WTC11 (cell line): Measurements from ENCODE around the gene KDM5A. TPM values are rescaled to one million over a fixed set of nuclear protein-coding genes. Genes with fewer than 3 reads are reported as not detected.

ENCODE experiments used
- ATAC-seq: fragments of 200-7000 bp; cut with Tn5 transposase; 2 replicates; pipeline ENCODE4 v1.10.0; 2021; ENCODE audit warnings: mild to moderate bottlenecking, moderate library complexity
- CTCF ChIA-PET: fragments of 300-600 bp; sonication (Branson Sonifier 250); formaldehyde crosslinking; loops from one replicate; lab custom pipeline; 2021; ENCODE audit warnings: antibody characterized with exemption; lab: Charles Lee
- POLR2A ChIA-PET: fragments of 350-600 bp; sonication (Branson Sonifier 250); formaldehyde crosslinking; loops from one replicate; lab custom pipeline; 2021; ENCODE audit warnings: antibody characterized with exemption; lab: Charles Lee
- DNase-seq: peaks from one replicate; pipeline ENCODE4 v3.0.0; 2021; ENCODE audit warnings: low spot score
- H3K27ac Mint-ChIP-seq: 2 replicates; pipeline ENCODE4 v1.8.0; 2021; ENCODE audit warnings: mixed read lengths
- H3K27me3 Mint-ChIP-seq: 2 replicates; pipeline ENCODE4 v1.8.0; 2021; ENCODE audit warnings: low read depth, mild to moderate bottlenecking, moderate library complexity, mixed read lengths
- H3K36me3 Mint-ChIP-seq: 2 replicates; pipeline ENCODE4 v1.8.0; 2021; ENCODE audit warnings: mixed read lengths
- H3K4me1 Mint-ChIP-seq: 2 replicates; pipeline ENCODE4 v1.8.0; 2022; ENCODE audit warnings: mixed read lengths
- H3K4me3 Mint-ChIP-seq: 2 replicates; pipeline ENCODE4 v1.8.0; 2021; ENCODE audit warnings: mild to moderate bottlenecking, moderate library complexity, mixed read lengths
- H3K9me3 Mint-ChIP-seq: 2 replicates; pipeline ENCODE4 v1.8.0; 2021; ENCODE audit warnings: mixed read lengths
- ARID4B ChIP-seq: sonication (generic); formaldehyde crosslinking; IDR thresholded peaks from 2 replicates; pipeline ENCODE4 v1.8.0; 2023; ENCODE audit warnings: missing genetic modification reagents, mild to moderate bottlenecking, borderline replicate concordance
- ATF3 ChIP-seq: sonication (generic); formaldehyde crosslinking; conservative IDR thresholded peaks from 2 replicates; pipeline ENCODE4 v1.8.1; 2022; ENCODE audit warnings: mild to moderate bottlenecking, missing genetic modification reagents
- CBFB ChIP-seq: sonication (generic); formaldehyde crosslinking; IDR thresholded peaks from 2 replicates; pipeline ENCODE4 v1.8.1; 2022; ENCODE audit warnings: mild to moderate bottlenecking, low read depth, missing genetic modification reagents
- CREM ChIP-seq: sonication (generic); formaldehyde crosslinking; IDR thresholded peaks from 2 replicates; pipeline ENCODE4 v1.8.1; 2022; ENCODE audit warnings: mild to moderate bottlenecking, missing genetic modification reagents, moderate library complexity
- ESRRA ChIP-seq: sonication (generic); formaldehyde crosslinking; IDR thresholded peaks from 2 replicates; pipeline ENCODE4 v1.8.1; 2022; ENCODE audit warnings: mild to moderate bottlenecking, missing genetic modification reagents, borderline replicate concordance
- GABPB1 ChIP-seq: sonication (generic); formaldehyde crosslinking; IDR thresholded peaks from 2 replicates; pipeline ENCODE4 v1.8.1; 2023; ENCODE audit warnings: mild to moderate bottlenecking, missing genetic modification reagents
- JUN ChIP-seq: sonication (generic); formaldehyde crosslinking; IDR thresholded peaks from 2 replicates; pipeline ENCODE4 v1.8.0; 2023; ENCODE audit warnings: mild to moderate bottlenecking, missing genetic modification reagents
- MLX ChIP-seq: sonication (generic); formaldehyde crosslinking; IDR thresholded peaks from 2 replicates; pipeline ENCODE4 v1.8.1; 2023; ENCODE audit warnings: mild to moderate bottlenecking, missing genetic modification reagents, moderate library complexity
- NFATC4 ChIP-seq: fragments of 250-450 bp; sonication (Bioruptor Pico); IDR thresholded peaks from 2 replicates; pipeline ENCODE4 v1.9.0; 2021; ENCODE audit warnings: mild to moderate bottlenecking
- NR1H2 ChIP-seq: sonication (generic); formaldehyde crosslinking; IDR thresholded peaks from 2 replicates; pipeline ENCODE4 v1.9.0; 2021; ENCODE audit warnings: mild to moderate bottlenecking, moderate library complexity, missing genetic modification reagents
- NR3C1 ChIP-seq: sonication (generic); formaldehyde crosslinking; conservative IDR thresholded peaks from 2 replicates; pipeline ENCODE4 v1.8.1; 2023; ENCODE audit warnings: low read depth, mild to moderate bottlenecking, missing genetic modification reagents
- USF2 ChIP-seq: sonication (generic); formaldehyde crosslinking; IDR thresholded peaks from 2 replicates; pipeline ENCODE4 v1.8.1; 2023; ENCODE audit warnings: mild to moderate bottlenecking, missing genetic modification reagents, moderate library complexity
- ZNF219 ChIP-seq: sonication (generic); formaldehyde crosslinking; IDR thresholded peaks from 2 replicates; pipeline ENCODE4 v1.8.0; 2023; ENCODE audit warnings: missing genetic modification reagents, mild to moderate bottlenecking, borderline replicate concordance
- ZNF416 ChIP-seq: fragments of 250-450 bp; sonication (Bioruptor Pico); IDR thresholded peaks from 2 replicates; pipeline ENCODE4 v1.9.0; 2021; ENCODE audit warnings: mild to moderate bottlenecking, inconsistent platforms
- ZNF423 ChIP-seq: fragments of 250-450 bp; sonication (Bioruptor Pico); IDR thresholded peaks from 2 replicates; pipeline ENCODE4 v2.1.2; 2022; ENCODE audit warnings: mild to moderate bottlenecking, moderate library complexity
- ZNF671 ChIP-seq: fragments of 250-450 bp; sonication (Bioruptor Pico); IDR thresholded peaks from 2 replicates; pipeline ENCODE4 v1.8.0; 2021; ENCODE audit warnings: mild to moderate bottlenecking
- total RNA-seq: library from RNA; stranded (reverse); gene quantifications from 3 replicates; pipeline ENCODE4 v1.2.3, GENCODE V29; 2021
- TF ChIP-seq, protein P1 (sequence below): fragments of 250-450 bp; sonication (Bioruptor Pico); IDR thresholded peaks from 2 replicates; pipeline ENCODE4 v2.1.2; 2022; ENCODE audit warnings: mild to moderate bottlenecking, moderate library complexity
- TF ChIP-seq, protein P2 (sequence below): sonication (generic); formaldehyde crosslinking; IDR thresholded peaks from 2 replicates; pipeline ENCODE4 v1.8.0; 2022; ENCODE audit warnings: missing genetic modification reagents
- TF ChIP-seq, protein P3 (sequence below): sonication (generic); formaldehyde crosslinking; IDR thresholded peaks from 2 replicates; pipeline ENCODE4 v1.8.1; 2022; ENCODE audit warnings: low read depth, missing genetic modification reagents, borderline replicate concordance

Gene KDM5A
- total RNA-seq, 1 experiment from 2014 or later = 57.6 TPM

DNA sequence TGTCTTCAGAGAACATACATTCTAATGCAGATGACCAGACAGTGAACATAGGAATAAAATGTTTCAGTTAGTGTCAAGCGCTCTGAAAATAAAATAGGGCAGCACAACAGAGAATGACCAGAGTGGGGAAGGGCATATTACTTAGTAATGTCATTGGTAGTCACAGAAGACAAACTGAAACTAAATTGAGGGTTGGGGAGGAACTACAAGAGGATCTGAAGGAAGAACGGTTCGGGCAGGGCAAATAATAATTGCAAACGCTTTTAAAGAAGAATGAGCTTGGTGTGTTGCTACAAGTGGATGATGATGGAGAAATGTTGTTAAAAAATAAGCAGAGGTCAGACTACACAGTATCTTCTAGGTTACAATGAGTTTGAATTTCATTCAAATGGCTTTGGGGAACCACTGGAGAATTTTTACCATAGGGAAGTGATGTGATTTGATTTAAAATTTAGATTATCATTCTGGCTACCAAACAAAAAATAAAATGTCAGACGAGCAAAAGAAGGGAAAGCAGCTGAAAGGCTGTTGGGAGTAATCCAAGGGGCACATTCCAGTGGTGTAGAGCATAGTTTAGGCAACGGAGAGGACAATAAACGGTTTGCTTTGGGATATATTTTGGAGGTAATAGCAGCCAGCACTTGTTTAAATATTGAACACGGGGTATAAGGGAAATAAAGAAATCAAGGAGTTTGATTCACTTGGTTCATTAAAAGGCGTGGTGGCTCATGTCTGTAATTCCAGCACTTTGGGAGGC is 70.2 kb downstream of the KDM5A start:
- POLR2A ChIA-PET = no interaction called here

DNA sequence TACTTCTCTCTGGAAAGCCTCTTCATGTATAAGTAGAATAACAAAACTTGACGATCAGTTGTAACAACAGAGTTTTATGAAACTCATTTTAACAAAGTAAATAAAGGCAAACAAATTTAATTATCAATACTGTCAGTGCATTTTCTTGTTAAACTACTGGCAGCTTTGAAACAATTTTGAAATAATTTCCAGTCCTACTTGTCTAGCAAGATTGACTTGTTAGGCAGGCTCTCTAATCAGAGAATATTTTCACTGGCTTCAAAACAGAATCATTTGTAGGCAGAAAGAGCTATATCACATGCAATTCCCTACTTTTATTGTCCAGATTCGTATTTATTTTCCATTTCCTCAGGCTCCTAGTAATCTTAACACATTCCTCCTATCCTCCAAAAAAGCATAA is 80.6 kb downstream of the KDM5A start:
- Mint-ChIP-seq H3K27ac (no peak overlapping the region), H3K9me3 (no peaks in the 10 kb centered on the region), H3K27me3 (no peaks in the 10 kb centered on the region), H3K4me3 (no peak overlapping the region), H3K36me3 (peaks cover 75% of the 10 kb centered on the region), H3K4me1 (no peaks in the 10 kb centered on the region)
- ATAC-seq = no peak
- ChIA-PET POLR2A (no interaction called here), CTCF (no interaction called here)
- no peak for DNase-seq
- TF ChIP-seq NR3C1 (CRISPR knock-in tag) = no peak
- no peak for TF ChIP-seq ATF3 (CRISPR knock-in tag)
- TF ChIP-seq ZNF423 (CRISPR knock-in tag) = no peak

More for the DNA sequence above, 70.2 kb downstream of the KDM5A start:
- Mint-ChIP-seq H3K27me3 (no peaks in the 10 kb centered on the region), H3K36me3 (peaks cover 48% of the 10 kb centered on the region), H3K9me3 (no peaks in the 10 kb centered on the region), H3K4me1 (no peaks in the 10 kb centered on the region), H3K4me3 (no peak overlapping the region), H3K27ac (no peak overlapping the region)
- DNase-seq (no peak), ATAC-seq (no peak)
- no peak for TF ChIP-seq ZNF416 (CRISPR knock-in tag)
- TF ChIP-seq, protein P1, sequence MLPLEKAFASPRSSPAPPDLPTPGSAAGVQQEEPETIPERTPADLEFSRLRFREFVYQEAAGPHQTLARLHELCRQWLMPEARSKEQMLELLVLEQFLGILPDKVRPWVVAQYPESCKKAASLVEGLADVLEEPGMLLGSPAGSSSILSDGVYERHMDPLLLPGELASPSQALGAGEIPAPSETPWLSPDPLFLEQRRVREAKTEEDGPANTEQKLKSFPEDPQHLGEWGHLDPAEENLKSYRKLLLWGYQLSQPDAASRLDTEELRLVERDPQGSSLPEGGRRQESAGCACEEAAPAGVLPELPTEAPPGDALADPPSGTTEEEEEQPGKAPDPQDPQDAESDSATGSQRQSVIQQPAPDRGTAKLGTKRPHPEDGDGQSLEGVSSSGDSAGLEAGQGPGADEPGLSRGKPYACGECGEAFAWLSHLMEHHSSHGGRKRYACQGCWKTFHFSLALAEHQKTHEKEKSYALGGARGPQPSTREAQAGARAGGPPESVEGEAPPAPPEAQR (CRISPR knock-in tag) = no peak
- TF ChIP-seq USF2 = no peak
- no peak for TF ChIP-seq JUN
- TF ChIP-seq ZNF671 (CRISPR knock-in tag) = no peak
- TF ChIP-seq NFATC4 (CRISPR knock-in tag) = no peak
- TF ChIP-seq, protein P2, sequence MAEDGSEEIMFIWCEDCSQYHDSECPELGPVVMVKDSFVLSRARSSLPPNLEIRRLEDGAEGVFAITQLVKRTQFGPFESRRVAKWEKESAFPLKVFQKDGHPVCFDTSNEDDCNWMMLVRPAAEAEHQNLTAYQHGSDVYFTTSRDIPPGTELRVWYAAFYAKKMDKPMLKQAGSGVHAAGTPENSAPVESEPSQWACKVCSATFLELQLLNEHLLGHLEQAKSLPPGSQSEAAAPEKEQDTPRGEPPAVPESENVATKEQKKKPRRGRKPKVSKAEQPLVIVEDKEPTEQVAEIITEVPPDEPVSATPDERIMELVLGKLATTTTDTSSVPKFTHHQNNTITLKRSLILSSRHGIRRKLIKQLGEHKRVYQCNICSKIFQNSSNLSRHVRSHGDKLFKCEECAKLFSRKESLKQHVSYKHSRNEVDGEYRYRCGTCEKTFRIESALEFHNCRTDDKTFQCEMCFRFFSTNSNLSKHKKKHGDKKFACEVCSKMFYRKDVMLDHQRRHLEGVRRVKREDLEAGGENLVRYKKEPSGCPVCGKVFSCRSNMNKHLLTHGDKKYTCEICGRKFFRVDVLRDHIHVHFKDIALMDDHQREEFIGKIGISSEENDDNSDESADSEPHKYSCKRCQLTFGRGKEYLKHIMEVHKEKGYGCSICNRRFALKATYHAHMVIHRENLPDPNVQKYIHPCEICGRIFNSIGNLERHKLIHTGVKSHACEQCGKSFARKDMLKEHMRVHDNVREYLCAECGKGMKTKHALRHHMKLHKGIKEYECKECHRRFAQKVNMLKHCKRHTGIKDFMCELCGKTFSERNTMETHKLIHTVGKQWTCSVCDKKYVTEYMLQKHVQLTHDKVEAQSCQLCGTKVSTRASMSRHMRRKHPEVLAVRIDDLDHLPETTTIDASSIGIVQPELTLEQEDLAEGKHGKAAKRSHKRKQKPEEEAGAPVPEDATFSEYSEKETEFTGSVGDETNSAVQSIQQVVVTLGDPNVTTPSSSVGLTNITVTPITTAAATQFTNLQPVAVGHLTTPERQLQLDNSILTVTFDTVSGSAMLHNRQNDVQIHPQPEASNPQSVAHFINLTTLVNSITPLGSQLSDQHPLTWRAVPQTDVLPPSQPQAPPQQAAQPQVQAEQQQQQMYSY (CRISPR knock-in tag) = no peak
- CTCF ChIA-PET = interaction anchor here (1.1 kb wide), 1 partner anchor 99 kb away, joined by 4 read pairs; no protein-coding TSS in a partner anchor

- no peaks in the 10 kb centered on the region for H3K4me1 Mint-ChIP-seq
- POLR2A ChIA-PET = no interaction called here
- TF ChIP-seq NR1H2 (CRISPR knock-in tag) (no peak), NR3C1 (CRISPR knock-in tag) (no peak), ARID4B (CRISPR knock-in tag) (no peak), CBFB (no peak), MLX (CRISPR knock-in tag) (no peak), GABPB1 (CRISPR knock-in tag) (no peak), ZNF219 (no peak), CREM (no peak), ESRRA (CRISPR knock-in tag) (no peak)
- TF ChIP-seq, protein P3, sequence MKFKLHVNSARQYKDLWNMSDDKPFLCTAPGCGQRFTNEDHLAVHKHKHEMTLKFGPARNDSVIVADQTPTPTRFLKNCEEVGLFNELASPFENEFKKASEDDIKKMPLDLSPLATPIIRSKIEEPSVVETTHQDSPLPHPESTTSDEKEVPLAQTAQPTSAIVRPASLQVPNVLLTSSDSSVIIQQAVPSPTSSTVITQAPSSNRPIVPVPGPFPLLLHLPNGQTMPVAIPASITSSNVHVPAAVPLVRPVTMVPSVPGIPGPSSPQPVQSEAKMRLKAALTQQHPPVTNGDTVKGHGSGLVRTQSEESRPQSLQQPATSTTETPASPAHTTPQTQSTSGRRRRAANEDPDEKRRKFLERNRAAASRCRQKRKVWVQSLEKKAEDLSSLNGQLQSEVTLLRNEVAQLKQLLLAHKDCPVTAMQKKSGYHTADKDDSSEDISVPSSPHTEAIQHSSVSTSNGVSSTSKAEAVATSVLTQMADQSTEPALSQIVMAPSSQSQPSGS (CRISPR knock-in tag) = no peak
- H3K27ac Mint-ChIP-seq = no peak overlapping the region
- H3K4me3 Mint-ChIP-seq = no peak overlapping the region
- 0 out of 2 replicates have a peak, but pooled peaks cover 5% of the 10 kb centered on the region for H3K9me3 Mint-ChIP-seq
- H3K27me3 Mint-ChIP-seq = no peaks in the 10 kb centered on the region
- no peak for ATAC-seq
- H3K36me3 Mint-ChIP-seq = peaks cover 82% of the 10 kb centered on the region
- DNase-seq = no peak
- CTCF ChIA-PET = no interaction called here
These were observed 81.7 kb downstream of the KDM5A start for GRCh38 chr12:307406-307805.
